ENCODE measurements around the gene CCSER1. TPM values are rescaled to one million over a fixed set of nuclear protein-coding genes. Genes with fewer than 3 reads are reported as not detected.

Gene CCSER1
- total RNA-seq, 1 donor from 2014 or later = 1.1 TPM

DNA sequence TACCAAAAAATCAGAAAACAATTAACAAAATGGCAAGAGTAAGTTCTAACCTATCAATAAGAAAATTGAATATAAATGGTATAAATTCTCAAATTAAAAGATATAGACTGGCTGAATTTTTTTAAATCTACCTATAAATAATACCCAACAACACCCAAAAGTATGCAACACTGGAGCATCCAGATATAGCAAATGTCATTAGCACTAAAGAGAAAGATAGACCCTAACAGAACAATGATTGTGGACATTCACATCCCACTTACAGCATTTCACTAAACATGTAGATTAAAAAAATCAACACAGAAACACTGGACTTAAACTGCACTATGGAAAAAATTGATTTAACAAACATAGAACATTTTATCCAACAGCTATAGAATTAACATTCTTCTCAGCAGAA is 1503.6 kb downstream of the CCSER1 start:
- no peak for DNase-seq (ENCODE audit: low read depth, low spot score)

DNA sequence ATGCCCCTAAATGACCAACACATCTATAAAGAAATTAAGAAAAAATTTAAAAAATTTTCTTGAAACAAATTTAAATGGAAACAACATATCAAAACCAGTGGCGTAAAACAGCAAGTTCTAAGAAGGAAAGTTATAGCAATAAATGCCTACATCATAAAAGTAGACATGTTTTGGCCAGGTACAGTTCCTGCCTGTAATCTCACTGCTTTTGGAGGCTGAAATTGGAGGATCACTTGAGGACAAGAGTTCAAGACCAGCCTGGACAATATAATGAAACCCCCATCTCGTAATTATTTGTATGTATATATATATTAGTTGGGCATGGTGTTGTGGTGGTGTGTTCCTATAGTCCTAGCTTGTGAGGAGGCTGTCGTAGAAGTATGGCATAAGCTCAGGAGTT is 1504.1 kb downstream of the CCSER1 start:
- DNase-seq (ENCODE audit: low read depth, low spot score) = no peak

DNA sequence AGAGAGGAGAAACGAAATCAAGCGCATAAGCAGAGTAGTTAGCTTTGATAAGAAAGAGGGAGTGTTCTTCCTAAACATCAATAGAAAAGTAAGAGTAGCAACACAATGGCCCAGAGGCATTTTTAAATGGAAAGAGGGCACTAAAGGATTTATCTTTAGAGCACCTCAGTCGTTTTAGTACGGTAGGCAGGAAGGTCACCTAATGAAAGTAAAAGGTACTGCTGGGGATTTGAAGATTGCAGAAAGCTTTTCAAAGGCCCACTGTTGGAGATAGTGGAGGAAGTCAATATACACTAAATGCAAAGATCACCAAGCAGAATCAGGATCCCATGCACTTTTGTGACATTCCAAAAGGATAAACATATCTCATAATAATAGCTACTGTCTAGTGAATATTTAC is 1508.9 kb downstream of the CCSER1 start:
- no peak for DNase-seq (ENCODE audit: low read depth, low spot score)

Other genes starting within 250 kb of the CCSER1 start
- 1,455 and 1,534 TPM in 2 replicates for gene MMRN1, start 232.5 kb upstream of the CCSER1 start, total RNA-seq